Measurements from ENCODE around the gene SCD5. TPM values are rescaled to one million over a fixed set of nuclear protein-coding genes. Genes with fewer than 3 reads are reported as not detected.

Gene SCD5
- total and polyA plus RNA-seq, 9 of the 15 experiments (the other 6 are each of a cell fraction or from before 2014, with no cell fraction given) = 0.01 to 0.20 (median 0.03) TPM; not detected in 5

GRCh38 chr4:82694046-82694445, 104.5 kb downstream of the SCD5 start:
- Histone ChIP-seq H2AFZ (ENCODE audit: low read depth, low read length) (no peak overlapping the region), H3K9ac (ENCODE audit: insufficient read depth in 1 of 2, low read depth in 2 of 2, low read length in 2 of 2) (no peak overlapping the region), H4K20me1 (replicated peaks; ENCODE audit: control insufficient read depth, insufficient read depth, low read length) (no peaks in the 10 kb centered on the region), H3K79me2 (ENCODE audit: control insufficient read depth, insufficient read depth, low read length) (no peaks in the 10 kb centered on the region), H3K9me1 (ENCODE audit: control insufficient read depth, insufficient read depth, low read length) (no peaks in the 10 kb centered on the region), H3K27ac (ENCODE audit: extremely low read depth, low read depth, low read length) (no peak overlapping the region), H3K9me3 (replicated peaks; ENCODE audit: control insufficient read depth, insufficient read depth, low read depth, low read length) (no peaks in the 10 kb centered on the region), H3K4me1 (replicated peaks in 1 of 2; ENCODE audit: control insufficient read depth in 2 of 2, insufficient read depth in 2 of 2, low read length in 2 of 2) (no peaks in the 10 kb centered on the region), H3K4me3 (no peak overlapping the region), H3K36me3 (ENCODE audit: control insufficient read depth, insufficient read depth, low read length) (no peaks in the 10 kb centered on the region), H3K4me2 (ENCODE audit: insufficient read depth, low read length) (no peak overlapping the region), H3K27me3 (ENCODE audit: control insufficient read depth in 2 of 2, insufficient read depth in 2 of 2, low read length in 2 of 2) (peaks cover 15 to 42% of the 10 kb centered on the region in 2 experiments; a peak in 4 of 5 replicates)
- no peak for DNase-seq (ENCODE audit: extremely low read depth in 1 of 4, low spot score in 3 of 4)
- intact Hi-C loops (cut with micrococcal nuclease) (no loop called here), in situ Hi-C loops (cut with MboI) (no loop called here)
- BruUV-seq (replicated peaks) = no TSS peak
- ChIA-PET POLR2A (no interaction called here), CTCF (ENCODE audit: low intra/inter-chr PET ratio) (no interaction called here)
- TF ChIP-seq, protein P1, sequence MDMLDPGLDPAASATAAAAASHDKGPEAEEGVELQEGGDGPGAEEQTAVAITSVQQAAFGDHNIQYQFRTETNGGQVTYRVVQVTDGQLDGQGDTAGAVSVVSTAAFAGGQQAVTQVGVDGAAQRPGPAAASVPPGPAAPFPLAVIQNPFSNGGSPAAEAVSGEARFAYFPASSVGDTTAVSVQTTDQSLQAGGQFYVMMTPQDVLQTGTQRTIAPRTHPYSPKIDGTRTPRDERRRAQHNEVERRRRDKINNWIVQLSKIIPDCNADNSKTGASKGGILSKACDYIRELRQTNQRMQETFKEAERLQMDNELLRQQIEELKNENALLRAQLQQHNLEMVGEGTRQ (CRISPR knock-in tag; IDR thresholded peaks at IDR 0.05) = no peak
- TF ChIP-seq SMARCB1 (IDR thresholded peaks at IDR 0.05; ENCODE audit: insufficient read length, low read depth) (no peak), TFAM (CRISPR knock-in tag; conservative IDR thresholded peaks at IDR 0.05) (no peak), THRAP3 (IDR thresholded peaks at IDR 0.05; ENCODE audit: borderline replicate concordance) (no peak), MXI1 (IDR thresholded peaks at IDR 0.05; ENCODE audit: low read depth, low read length) (no peak), HMGN3 (IDR thresholded peaks at IDR 0.05; ENCODE audit: borderline replicate concordance, extremely low read depth, insufficient read length, low read depth, low read length) (no peak), CEBPB (tag; IDR thresholded peaks at IDR 0.05) (no peak), SIN3B (IDR thresholded peaks at IDR 0.05; ENCODE audit: low read depth) (no peak), ZNF830 (CRISPR knock-in tag; IDR thresholded peaks at IDR 0.05) (no peak)
- TF ChIP-seq, protein P2, sequence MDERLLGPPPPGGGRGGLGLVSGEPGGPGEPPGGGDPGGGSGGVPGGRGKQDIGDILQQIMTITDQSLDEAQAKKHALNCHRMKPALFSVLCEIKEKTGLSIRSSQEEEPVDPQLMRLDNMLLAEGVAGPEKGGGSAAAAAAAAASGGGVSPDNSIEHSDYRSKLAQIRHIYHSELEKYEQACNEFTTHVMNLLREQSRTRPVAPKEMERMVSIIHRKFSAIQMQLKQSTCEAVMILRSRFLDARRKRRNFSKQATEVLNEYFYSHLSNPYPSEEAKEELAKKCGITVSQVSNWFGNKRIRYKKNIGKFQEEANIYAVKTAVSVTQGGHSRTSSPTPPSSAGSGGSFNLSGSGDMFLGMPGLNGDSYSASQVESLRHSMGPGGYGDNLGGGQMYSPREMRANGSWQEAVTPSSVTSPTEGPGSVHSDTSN (CRISPR knock-in tag; IDR thresholded peaks at IDR 0.05; ENCODE audit: low read depth) = no peak
- TF ChIP-seq, protein P2 (tag; conservative IDR thresholded peaks at IDR 0.05; ENCODE audit: low read depth) = no peak
- TF ChIP-seq, protein P3, sequence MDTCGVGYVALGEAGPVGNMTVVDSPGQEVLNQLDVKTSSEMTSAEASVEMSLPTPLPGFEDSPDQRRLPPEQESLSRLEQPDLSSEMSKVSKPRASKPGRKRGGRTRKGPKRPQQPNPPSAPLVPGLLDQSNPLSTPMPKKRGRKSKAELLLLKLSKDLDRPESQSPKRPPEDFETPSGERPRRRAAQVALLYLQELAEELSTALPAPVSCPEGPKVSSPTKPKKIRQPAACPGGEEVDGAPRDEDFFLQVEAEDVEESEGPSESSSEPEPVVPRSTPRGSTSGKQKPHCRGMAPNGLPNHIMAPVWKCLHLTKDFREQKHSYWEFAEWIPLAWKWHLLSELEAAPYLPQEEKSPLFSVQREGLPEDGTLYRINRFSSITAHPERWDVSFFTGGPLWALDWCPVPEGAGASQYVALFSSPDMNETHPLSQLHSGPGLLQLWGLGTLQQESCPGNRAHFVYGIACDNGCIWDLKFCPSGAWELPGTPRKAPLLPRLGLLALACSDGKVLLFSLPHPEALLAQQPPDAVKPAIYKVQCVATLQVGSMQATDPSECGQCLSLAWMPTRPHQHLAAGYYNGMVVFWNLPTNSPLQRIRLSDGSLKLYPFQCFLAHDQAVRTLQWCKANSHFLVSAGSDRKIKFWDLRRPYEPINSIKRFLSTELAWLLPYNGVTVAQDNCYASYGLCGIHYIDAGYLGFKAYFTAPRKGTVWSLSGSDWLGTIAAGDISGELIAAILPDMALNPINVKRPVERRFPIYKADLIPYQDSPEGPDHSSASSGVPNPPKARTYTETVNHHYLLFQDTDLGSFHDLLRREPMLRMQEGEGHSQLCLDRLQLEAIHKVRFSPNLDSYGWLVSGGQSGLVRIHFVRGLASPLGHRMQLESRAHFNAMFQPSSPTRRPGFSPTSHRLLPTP (IDR thresholded peaks at IDR 0.05; ENCODE audit: borderline replicate concordance, extremely low read depth, insufficient read length) = no peak
- 0% methylated on average over 8 of the region's 8 CpGs for WGBS (ENCODE audit: insufficient coverage, low coverage, missing lambda C conversion rate)
- ATAC-seq = no peak
- no peak for FAIRE-seq
